ENCODE measurements around the gene CRACR2B. TPM values are rescaled to one million over a fixed set of nuclear protein-coding genes. Genes with fewer than 3 reads are reported as not detected.

The CRACR2B gene
- polyA plus RNA-seq, 3 donors, result 1.0 to 11.0 (median 1.4) TPM

GRCh38 chr11:783581-784015 lies 44.1 kb upstream of the CRACR2B start:
- Mint-ChIP-seq H3K27ac (no peak overlapping the region), H3K9me3 (peaks cover 0 to 2% (median 0%) of the 10 kb centered on the region in 7 donors), H3K4me3 (no peak overlapping the region), H3K36me3 (peaks cover 9 to 15% of the 10 kb centered on the region in 2 donors), H3K27me3 (ENCODE audit: low read depth in 3 of 3) (peaks cover 4 to 29% (median 8%) of the 10 kb centered on the region in 3 donors), H3K4me1 (peaks cover 14% of the 10 kb centered on the region)
- Histone ChIP-seq H3K79me2 (ENCODE audit: insufficient read depth, low read length) (peaks cover 7% of the 10 kb centered on the region), H3K9ac (ENCODE audit: insufficient read depth, low read length, poor library complexity, severe bottlenecking) (no peak overlapping the region), H2AFZ (ENCODE audit: insufficient read depth, low read depth, low read length, poor library complexity, severe bottlenecking) (no peak overlapping the region), H3K36me3 (replicated peaks in 1 of 2; ENCODE audit: control insufficient read depth in 1 of 2, insufficient read depth in 2 of 2, low read length in 2 of 2) (peaks cover 0 to 8% of the 10 kb centered on the region in 2 donors), H3K9me3 (replicated peaks in 1 of 2; ENCODE audit: control insufficient read depth in 1 of 2, insufficient read depth in 1 of 2, low read length in 2 of 2) (no peaks in the 10 kb centered on the region), H3K27me3 (ENCODE audit: control insufficient read depth in 2 of 2, insufficient read depth in 2 of 2, low read length in 2 of 2) (peaks cover 0 to 10% of the 10 kb centered on the region in 2 donors), H3K27ac (ENCODE audit: low read depth in 1 of 2, low read length in 2 of 2) (no peak overlapping the region), H3K4me2 (replicated peaks; ENCODE audit: extremely low read depth, low read length, poor library complexity, severe bottlenecking) (no peak overlapping the region), H3K4me1 (ENCODE audit: control insufficient read depth in 1 of 2, insufficient read depth in 2 of 2, low read length in 2 of 2) (peaks cover 5 to 7% of the 10 kb centered on the region in 2 donors), H3K4me3 (replicated peaks in 1 of 3; ENCODE audit: low read depth in 2 of 3, low read length in 3 of 3) (no peak overlapping the region), H4K20me1 (ENCODE audit: insufficient read depth, low read length) (peaks cover 5% of the 10 kb centered on the region)
- intact Hi-C loops (cut with micrococcal nuclease), result no loop called here
- DNase-seq, result peak in 1 of 3 donors; percentile 33
- no peak for TF ChIP-seq CTCF (IDR thresholded peaks at IDR 0.05)
- WGBS (ENCODE audit: insufficient coverage), result 46% methylated on average over 18 of the region's 24 CpGs

- Histone ChIP-seq H3K4me3 (replicated peaks in 1 of 3; ENCODE audit: low read depth in 2 of 3, low read length in 3 of 3) (no peak overlapping the region), H3K27ac (ENCODE audit: low read depth in 1 of 2, low read length in 2 of 2) (no peak overlapping the region), H4K20me1 (ENCODE audit: insufficient read depth, low read length) (peaks cover 15% of the 10 kb centered on the region), H3K36me3 (replicated peaks in 1 of 2; ENCODE audit: control insufficient read depth in 1 of 2, insufficient read depth in 2 of 2, low read length in 2 of 2) (peaks cover 0 to 12% of the 10 kb centered on the region in 2 donors), H3K4me2 (replicated peaks; ENCODE audit: extremely low read depth, low read length, poor library complexity, severe bottlenecking) (no peak overlapping the region), H3K4me1 (ENCODE audit: control insufficient read depth in 1 of 2, insufficient read depth in 2 of 2, low read length in 2 of 2) (no peaks in the 10 kb centered on the region), H3K79me2 (ENCODE audit: insufficient read depth, low read length) (no peaks in the 10 kb centered on the region), H3K27me3 (ENCODE audit: control insufficient read depth in 2 of 2, insufficient read depth in 2 of 2, low read length in 2 of 2) (peaks cover 4 to 28% of the 10 kb centered on the region in 2 donors), H2AFZ (ENCODE audit: insufficient read depth, low read depth, low read length, poor library complexity, severe bottlenecking) (no peak overlapping the region), H3K9ac (ENCODE audit: insufficient read depth, low read length, poor library complexity, severe bottlenecking) (no peak overlapping the region), H3K9me3 (replicated peaks in 1 of 2; ENCODE audit: control insufficient read depth in 1 of 2, insufficient read depth in 1 of 2, low read length in 2 of 2) (no peaks in the 10 kb centered on the region)
- DNase-seq, result no peak
- H3K9me3 Mint-ChIP-seq, result peaks cover 0 to 2% (median 0%) of the 10 kb centered on the region in 7 donors
- H3K4me1 Mint-ChIP-seq, result no peaks in the 10 kb centered on the region
- H3K36me3 Mint-ChIP-seq, result peaks cover 7 to 18% of the 10 kb centered on the region in 2 donors
- H3K27me3 Mint-ChIP-seq (ENCODE audit: low read depth in 3 of 3), result peaks cover 17 to 50% (median 20%) of the 10 kb centered on the region in 3 donors
- TF ChIP-seq CTCF (IDR thresholded peaks at IDR 0.05), result no peak
- no peak overlapping the region for H3K4me3 Mint-ChIP-seq
- intact Hi-C loops (cut with micrococcal nuclease), result no loop called here
- WGBS (ENCODE audit: insufficient coverage), result 91% methylated on average over 22 of the region's 24 CpGs
- H3K27ac Mint-ChIP-seq, result no peak overlapping the region
These were observed 41.3 kb upstream of the CRACR2B start for GRCh38 chr11:786235-787083.
